ENCODE results near the gene BRD7. TPM values are rescaled to one million over a fixed set of nuclear protein-coding genes. Genes with fewer than 3 reads are reported as not detected.

BRD7 gene
- total and polyA plus RNA-seq, 2 donors (not counting 1 experiment from before 2014, with no cell fraction given), result 29.8 to 64.5 TPM

- intact Hi-C loops (cut with micrococcal nuclease), result no loop called here
- H3K27ac Mint-ChIP-seq, result no peak overlapping the region
- POLR2A ChIA-PET, result interaction anchor here (1.3 kb wide), 1 partner anchor 11 kb away, joined by 3 read pairs; no protein-coding TSS in a partner anchor
- H3K9ac ChIP-seq (ENCODE audit: low read length), result no peak overlapping the region
- H3K36me3 ChIP-seq (replicated peaks in 1 of 2; ENCODE audit: control extremely low read depth in 1 of 2, control insufficient read depth in 1 of 2, extremely low read depth in 1 of 2, insufficient read depth in 2 of 2, low read length in 1 of 2), result peaks cover 3 to 83% of the 10 kb centered on the region in 2 experiments
- no peak overlapping the region for H3K4me3 ChIP-seq (ENCODE audit: control extremely low read depth in 1 of 5, extremely low read depth in 1 of 5, insufficient read depth in 1 of 5, low read depth in 2 of 5, low read length in 4 of 5)
- H3K4me2 ChIP-seq (replicated peaks; ENCODE audit: low read depth, low read length, poor library complexity, severe bottlenecking), result no peak overlapping the region
- H3K79me2 ChIP-seq (ENCODE audit: control insufficient read depth, insufficient read depth, low read length), result peaks cover 67% of the 10 kb centered on the region
- peaks cover 0 to 5% (median 0%) of the 10 kb centered on the region in 3 donors for H3K9me3 ChIP-seq (ENCODE audit: control extremely low read depth in 1 of 3, control insufficient read depth in 2 of 3, insufficient read depth in 1 of 3, low read length in 2 of 3)
- H3K4me1 ChIP-seq (ENCODE audit: control insufficient read depth in 2 of 2, insufficient read depth in 2 of 2, low read length in 2 of 2), result no peaks in the 10 kb centered on the region
- H4K20me1 ChIP-seq (ENCODE audit: control insufficient read depth, insufficient read depth, low read length, poor library complexity, severe bottlenecking), result peaks cover 67% of the 10 kb centered on the region
- H3K9me3 Mint-ChIP-seq (ENCODE audit: insufficient read depth), result no peaks in the 10 kb centered on the region
- TF ChIP-seq, protein P1, sequence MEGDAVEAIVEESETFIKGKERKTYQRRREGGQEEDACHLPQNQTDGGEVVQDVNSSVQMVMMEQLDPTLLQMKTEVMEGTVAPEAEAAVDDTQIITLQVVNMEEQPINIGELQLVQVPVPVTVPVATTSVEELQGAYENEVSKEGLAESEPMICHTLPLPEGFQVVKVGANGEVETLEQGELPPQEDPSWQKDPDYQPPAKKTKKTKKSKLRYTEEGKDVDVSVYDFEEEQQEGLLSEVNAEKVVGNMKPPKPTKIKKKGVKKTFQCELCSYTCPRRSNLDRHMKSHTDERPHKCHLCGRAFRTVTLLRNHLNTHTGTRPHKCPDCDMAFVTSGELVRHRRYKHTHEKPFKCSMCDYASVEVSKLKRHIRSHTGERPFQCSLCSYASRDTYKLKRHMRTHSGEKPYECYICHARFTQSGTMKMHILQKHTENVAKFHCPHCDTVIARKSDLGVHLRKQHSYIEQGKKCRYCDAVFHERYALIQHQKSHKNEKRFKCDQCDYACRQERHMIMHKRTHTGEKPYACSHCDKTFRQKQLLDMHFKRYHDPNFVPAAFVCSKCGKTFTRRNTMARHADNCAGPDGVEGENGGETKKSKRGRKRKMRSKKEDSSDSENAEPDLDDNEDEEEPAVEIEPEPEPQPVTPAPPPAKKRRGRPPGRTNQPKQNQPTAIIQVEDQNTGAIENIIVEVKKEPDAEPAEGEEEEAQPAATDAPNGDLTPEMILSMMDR (IDR thresholded peaks at IDR 0.05), result no peak
- TF ChIP-seq EZH2 (IDR thresholded peaks at IDR 0.05; ENCODE audit: borderline replicate concordance, insufficient read depth, low read depth, low read length, poor library complexity, severe bottlenecking), result no peak
- no peak overlapping the region for H3K27ac ChIP-seq (ENCODE audit: low read length in 2 of 2)
- WGBS (ENCODE audit: insufficient coverage), result 93% methylated on average over 20 of the region's 20 CpGs
- no peaks in the 10 kb centered on the region for H3K27me3 Mint-ChIP-seq
- peaks cover 11% of the 10 kb centered on the region for H3K4me1 Mint-ChIP-seq
- ATAC-seq (ENCODE audit: low read depth) (no peak), DNase-seq (no peak)
- H2AFZ ChIP-seq (ENCODE audit: insufficient read depth, low read depth, low read length, poor library complexity, severe bottlenecking), result no peak overlapping the region
- CTCF ChIA-PET, result no interaction called here
- H3K4me3 Mint-ChIP-seq, result no peak overlapping the region
- H3K27me3 ChIP-seq (replicated peaks in 1 of 4; ENCODE audit: control extremely low read depth in 1 of 4, control insufficient read depth in 3 of 4, insufficient read depth in 4 of 4, low read length in 3 of 4), result no peaks in the 10 kb centered on the region
Observed at GRCh38 chr16:50293041-50293783, 75.6 kb downstream of the BRD7 start.

DNA sequence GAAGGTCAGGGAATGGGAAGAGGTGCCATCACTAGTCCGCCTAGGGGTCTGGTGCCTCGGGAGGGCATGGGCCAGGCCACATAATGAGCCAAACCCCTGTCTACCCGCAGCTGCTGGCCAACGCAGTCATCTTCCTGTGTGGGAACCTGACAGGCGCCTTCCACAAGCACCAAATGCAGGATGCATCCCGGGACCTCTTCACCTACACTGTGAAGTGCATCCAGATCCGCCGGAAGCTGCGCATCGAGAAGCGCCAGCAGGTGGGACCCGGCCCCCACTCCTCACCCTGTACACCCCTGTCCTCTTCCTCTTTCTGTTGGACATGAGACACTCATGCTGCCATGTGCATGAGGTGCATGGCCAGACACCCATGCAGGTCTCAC is 76.2 kb downstream of the BRD7 start:
- H3K27ac Mint-ChIP-seq, result no peak overlapping the region
- H3K27me3 ChIP-seq (replicated peaks in 1 of 4; ENCODE audit: control extremely low read depth in 1 of 4, control insufficient read depth in 3 of 4, insufficient read depth in 4 of 4, low read length in 3 of 4), result no peaks in the 10 kb centered on the region
- H3K9me3 Mint-ChIP-seq (ENCODE audit: insufficient read depth), result no peaks in the 10 kb centered on the region
- H3K9ac ChIP-seq (ENCODE audit: low read length), result no peak overlapping the region
- no peak overlapping the region for H3K4me3 Mint-ChIP-seq
- H2AFZ ChIP-seq (ENCODE audit: insufficient read depth, low read depth, low read length, poor library complexity, severe bottlenecking), result no peak overlapping the region
- ChIA-PET POLR2A (interaction anchor here (0.8 to 1.3 kb wide), 2 partner anchors 9 to 11 kb away, joined by 3 to 4 read pairs; no protein-coding TSS in a partner anchor), CTCF (no interaction called here)
- H3K27me3 Mint-ChIP-seq, result no peaks in the 10 kb centered on the region
- H3K4me1 ChIP-seq (ENCODE audit: control insufficient read depth in 2 of 2, insufficient read depth in 2 of 2, low read length in 2 of 2), result no peaks in the 10 kb centered on the region
- no peak overlapping the region for H3K27ac ChIP-seq (ENCODE audit: low read length in 2 of 2)
- no peak for TF ChIP-seq EZH2 (IDR thresholded peaks at IDR 0.05; ENCODE audit: borderline replicate concordance, insufficient read depth, low read depth, low read length, poor library complexity, severe bottlenecking)
- TF ChIP-seq, protein P1 (IDR thresholded peaks at IDR 0.05), result no peak
- peaks cover 74% of the 10 kb centered on the region for H4K20me1 ChIP-seq (ENCODE audit: control insufficient read depth, insufficient read depth, low read length, poor library complexity, severe bottlenecking)
- 96% methylated on average over 12 of the region's 12 CpGs for WGBS (ENCODE audit: insufficient coverage)
- H3K36me3 ChIP-seq (replicated peaks in 1 of 2; ENCODE audit: control extremely low read depth in 1 of 2, control insufficient read depth in 1 of 2, extremely low read depth in 1 of 2, insufficient read depth in 2 of 2, low read length in 1 of 2), result peaks cover 3 to 84% of the 10 kb centered on the region in 2 experiments
- no peak overlapping the region for H3K4me2 ChIP-seq (replicated peaks; ENCODE audit: low read depth, low read length, poor library complexity, severe bottlenecking)
- DNase-seq (no peak), ATAC-seq (ENCODE audit: low read depth) (no peak)
- H3K9me3 ChIP-seq (ENCODE audit: control extremely low read depth in 1 of 3, control insufficient read depth in 2 of 3, insufficient read depth in 1 of 3, low read length in 2 of 3), result peaks cover 0 to 5% (median 0%) of the 10 kb centered on the region in 3 donors
- peaks cover 72% of the 10 kb centered on the region for H3K79me2 ChIP-seq (ENCODE audit: control insufficient read depth, insufficient read depth, low read length)
- H3K4me1 Mint-ChIP-seq, result peaks cover 13% of the 10 kb centered on the region
- intact Hi-C loops (cut with micrococcal nuclease), result no loop called here
- no peak overlapping the region for H3K4me3 ChIP-seq (ENCODE audit: control extremely low read depth in 1 of 5, extremely low read depth in 1 of 5, insufficient read depth in 1 of 5, low read depth in 2 of 5, low read length in 4 of 5)
